Activated T-helper 1 cell treated with anti-CD3 and anti-CD28 coated beads, Interleukin-12 subunit alpha, Interleukin-12 subunit beta, Interleukin-2, Interleukin-4 antibody, amounts not matched to agents 30 ng/mL and 10 ng/mL and 1 ng/mL, durations not matched to agents 14 hours and 24 hours and 36 hours (primary cell): ENCODE measurements around the gene ULK1. TPM values are rescaled to one million over a fixed set of nuclear protein-coding genes. Genes with fewer than 3 reads are reported as not detected.

ENCODE experiments used
- DNase-seq: peaks from one replicate; pipeline ENCODE4 v3.0.0; 2021; ENCODE audit warnings: low spot score
- H3K27ac Mint-ChIP-seq: one replicate; pipeline ENCODE4 v1.8.0; 2021; ENCODE audit warnings: mild to moderate bottlenecking, mixed read lengths
- H3K27me3 Mint-ChIP-seq: one replicate; pipeline ENCODE4 v1.8.0; 2022; ENCODE audit warnings: mild to moderate bottlenecking, moderate library complexity, mixed read lengths; ENCODE audit not compliant: insufficient read depth
- H3K36me3 Mint-ChIP-seq: one replicate; pipeline ENCODE4 v1.8.0; 2021; ENCODE audit warnings: low read depth, mixed read lengths
- H3K4me1 Mint-ChIP-seq: one replicate; pipeline ENCODE4 v1.8.0; 2021; ENCODE audit warnings: low read depth, mixed read lengths
- H3K4me3 Mint-ChIP-seq: one replicate; pipeline ENCODE4 v1.8.0; 2021; ENCODE audit warnings: mild to moderate bottlenecking, moderate library complexity, mixed read lengths
- H3K9me3 Mint-ChIP-seq: one replicate; pipeline ENCODE4 v1.8.0; 2021; ENCODE audit warnings: mixed read lengths
- intact Hi-C: fragments of 100-400 bp; cut with micrococcal nuclease; formaldehyde crosslinking; loops from one replicate; pipeline ENCODE4 v1.15.1; 2024
- total RNA-seq: library from RNA; stranded (reverse); gene quantifications from 2 replicates; pipeline ENCODE4 v1.2.3, GENCODE V29; 2022

The ULK1 gene
- total RNA-seq = 28.4 TPM in 2 replicates

DNA sequence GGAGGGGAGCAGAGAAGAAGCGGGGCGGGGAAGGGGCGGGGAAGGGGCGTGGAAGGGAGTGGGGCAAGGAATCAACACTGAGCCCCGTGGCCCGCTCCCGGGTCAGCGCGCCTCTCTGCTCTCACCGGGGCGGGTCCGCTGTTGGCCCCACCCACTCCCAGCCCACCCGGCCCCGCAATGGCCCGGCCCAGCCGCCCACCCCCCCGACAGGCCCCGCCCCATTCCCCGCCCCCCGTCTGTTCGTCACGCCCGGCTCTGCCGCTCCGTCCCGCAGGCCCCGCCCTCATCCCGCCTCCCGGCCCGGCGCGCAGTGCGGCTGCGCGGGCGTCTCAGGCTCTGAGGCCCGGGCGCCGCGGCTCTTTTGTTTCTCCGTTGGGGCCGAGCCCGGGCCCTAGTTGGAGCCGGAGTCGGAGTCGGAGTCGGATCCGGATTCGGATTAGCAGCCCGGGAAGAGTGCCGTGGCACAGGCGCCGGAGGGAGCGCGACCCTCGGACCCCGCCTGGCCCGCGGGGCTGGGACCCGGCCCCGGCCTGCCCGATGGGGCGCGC is at the start of gene ULK1:
TSS of gene ULK1 (plus strand) at position 310 of the 548 bp plus-strand sequence. CDS start 380 bp downstream, outside the sequence.
- H3K36me3 Mint-ChIP-seq = no peaks in the 10 kb centered on the region
- peak; percentile 91 for DNase-seq
- peak within 1 kb of the TSS; percentile 86 for H3K4me3 Mint-ChIP-seq
- no peaks in the 10 kb centered on the region for H3K9me3 Mint-ChIP-seq
- H3K27ac Mint-ChIP-seq = peak within 1 kb of the TSS; percentile 78
- intact Hi-C loops = loop anchor here (1.0 to 10.0 kb wide), 6 partner anchors 55 to 1020 kb away; partner anchors contain the start of genes EP400, MMP17 and RAN
- peaks cover 5% of the 10 kb centered on the region for H3K27me3 Mint-ChIP-seq
- H3K4me1 Mint-ChIP-seq = no peaks in the 10 kb centered on the region

- Mint-ChIP-seq H3K36me3 (no peaks in the 10 kb centered on the region), H3K27me3 (no peaks in the 10 kb centered on the region), H3K4me3 (no peak overlapping the region), H3K27ac (no peak overlapping the region), H3K4me1 (no peaks in the 10 kb centered on the region), H3K9me3 (no peaks in the 10 kb centered on the region)
- intact Hi-C loops = no loop called here
- no peak for DNase-seq
These were observed 49.8 kb upstream of the ULK1 start for GRCh38 chr12:131844656-131845055.

GRCh38 chr12:131845121-131845520 is 49.3 kb upstream of the ULK1 start:
- H3K4me3 Mint-ChIP-seq = no peak overlapping the region
- no peaks in the 10 kb centered on the region for H3K36me3 Mint-ChIP-seq
- no peak for DNase-seq
- H3K27me3 Mint-ChIP-seq = no peaks in the 10 kb centered on the region
- H3K4me1 Mint-ChIP-seq = no peaks in the 10 kb centered on the region
- intact Hi-C loops = no loop called here
- H3K9me3 Mint-ChIP-seq = no peaks in the 10 kb centered on the region
- H3K27ac Mint-ChIP-seq = no peak overlapping the region

GRCh38 chr12:131847456-131847855 is 47.0 kb upstream of the ULK1 start:
- H3K27ac Mint-ChIP-seq = no peak overlapping the region
- no peaks in the 10 kb centered on the region for H3K27me3 Mint-ChIP-seq
- no peaks in the 10 kb centered on the region for H3K36me3 Mint-ChIP-seq
- H3K9me3 Mint-ChIP-seq = no peaks in the 10 kb centered on the region
- intact Hi-C loops = no loop called here
- no peak overlapping the region for H3K4me3 Mint-ChIP-seq
- no peak for DNase-seq
- H3K4me1 Mint-ChIP-seq = no peaks in the 10 kb centered on the region

DNA sequence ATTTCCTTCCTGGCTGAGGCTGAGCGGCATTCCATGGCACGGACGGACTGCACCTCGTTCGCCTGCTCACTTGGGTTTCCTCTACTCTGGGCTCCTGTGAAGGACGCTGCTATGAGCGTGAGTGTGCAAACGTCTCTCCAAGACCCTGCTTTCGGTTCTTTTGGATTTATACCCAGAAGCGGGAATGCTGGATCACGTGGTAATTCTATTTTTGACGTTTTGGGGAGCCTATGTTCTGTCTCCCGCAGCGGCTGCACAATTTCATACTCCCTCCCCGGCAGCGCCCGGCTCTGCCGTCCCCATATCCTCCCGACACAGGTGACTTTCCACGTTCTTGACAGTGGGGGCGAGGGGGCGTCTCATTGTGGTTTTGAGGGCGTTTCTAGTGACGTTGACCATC is 45.7 kb upstream of the ULK1 start:
- no peak for DNase-seq
- intact Hi-C loops = no loop called here
- no peaks in the 10 kb centered on the region for H3K4me1 Mint-ChIP-seq
- no peaks in the 10 kb centered on the region for H3K27me3 Mint-ChIP-seq
- H3K36me3 Mint-ChIP-seq = no peaks in the 10 kb centered on the region
- no peak overlapping the region for H3K4me3 Mint-ChIP-seq
- no peak overlapping the region for H3K27ac Mint-ChIP-seq
- no peaks in the 10 kb centered on the region for H3K9me3 Mint-ChIP-seq

- no peak overlapping the region for H3K27ac Mint-ChIP-seq
- DNase-seq = no peak
- H3K27me3 Mint-ChIP-seq = no peaks in the 10 kb centered on the region
- H3K4me3 Mint-ChIP-seq = no peak overlapping the region
- no peaks in the 10 kb centered on the region for H3K36me3 Mint-ChIP-seq
- H3K9me3 Mint-ChIP-seq = no peaks in the 10 kb centered on the region
- intact Hi-C loops = no loop called here
- H3K4me1 Mint-ChIP-seq = no peaks in the 10 kb centered on the region
These were observed 44.5 kb upstream of the ULK1 start for GRCh38 chr12:131849700-131850553.

GRCh38 chr12:131850856-131851559 is 43.4 kb upstream of the ULK1 start:
- H3K27me3 Mint-ChIP-seq = no peaks in the 10 kb centered on the region
- H3K4me1 Mint-ChIP-seq = no peaks in the 10 kb centered on the region
- no peaks in the 10 kb centered on the region for H3K9me3 Mint-ChIP-seq
- DNase-seq = no peak
- H3K4me3 Mint-ChIP-seq = no peak overlapping the region
- H3K36me3 Mint-ChIP-seq = no peaks in the 10 kb centered on the region
- H3K27ac Mint-ChIP-seq = no peak overlapping the region
- intact Hi-C loops = no loop called here

DNA sequence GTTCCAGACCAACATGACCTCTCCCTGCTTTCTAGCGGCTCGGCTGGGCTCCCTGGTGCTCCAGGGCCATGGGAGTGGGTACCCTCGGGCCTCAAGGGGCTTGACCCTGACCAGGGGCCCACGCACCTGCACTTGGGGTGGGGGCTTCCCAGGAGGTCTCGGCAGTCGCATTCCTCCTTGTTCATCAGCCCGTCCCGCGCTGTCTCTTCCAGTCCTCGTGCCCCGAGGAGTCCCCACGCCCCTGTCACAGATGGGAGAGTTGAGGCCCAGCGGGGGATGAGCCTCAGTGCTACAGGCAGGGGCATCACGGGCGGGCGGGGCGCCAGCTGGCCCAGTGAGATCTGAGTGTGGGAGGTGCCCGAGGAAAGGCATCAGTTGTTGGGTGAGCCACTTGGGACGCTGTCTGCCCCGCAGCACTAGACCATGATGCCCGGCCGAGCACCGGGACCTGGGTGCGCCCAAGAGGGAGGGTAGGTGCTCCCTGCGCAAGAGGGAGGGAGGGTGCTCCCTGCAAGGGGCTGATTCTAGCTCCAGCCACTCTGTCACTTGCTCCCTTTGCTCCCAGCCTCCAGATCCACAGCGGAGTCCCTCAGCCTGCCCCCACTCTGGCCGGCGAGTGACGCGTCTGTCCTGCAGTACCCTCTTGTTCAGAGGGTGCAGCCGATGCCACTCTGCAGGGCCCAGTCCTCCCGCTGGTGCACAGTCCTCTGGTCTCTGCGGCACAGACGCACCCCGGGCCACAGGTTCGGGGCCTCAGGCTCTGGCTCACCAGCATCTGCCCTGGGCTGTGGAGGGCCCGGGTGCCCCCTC is 42.5 kb upstream of the ULK1 start:
- Mint-ChIP-seq H3K36me3 (no peaks in the 10 kb centered on the region), H3K27me3 (no peaks in the 10 kb centered on the region), H3K4me1 (no peaks in the 10 kb centered on the region), H3K27ac (no peak overlapping the region), H3K4me3 (no peak overlapping the region), H3K9me3 (no peaks in the 10 kb centered on the region)
- no peak for DNase-seq
- intact Hi-C loops = no loop called here

GRCh38 chr12:131852551-131853299 is 41.7 kb upstream of the ULK1 start:
- intact Hi-C loops = no loop called here
- H3K27ac Mint-ChIP-seq = no peak overlapping the region
- H3K4me1 Mint-ChIP-seq = no peaks in the 10 kb centered on the region
- H3K4me3 Mint-ChIP-seq = no peak overlapping the region
- no peaks in the 10 kb centered on the region for H3K27me3 Mint-ChIP-seq
- no peak for DNase-seq
- no peaks in the 10 kb centered on the region for H3K36me3 Mint-ChIP-seq
- no peaks in the 10 kb centered on the region for H3K9me3 Mint-ChIP-seq

DNA sequence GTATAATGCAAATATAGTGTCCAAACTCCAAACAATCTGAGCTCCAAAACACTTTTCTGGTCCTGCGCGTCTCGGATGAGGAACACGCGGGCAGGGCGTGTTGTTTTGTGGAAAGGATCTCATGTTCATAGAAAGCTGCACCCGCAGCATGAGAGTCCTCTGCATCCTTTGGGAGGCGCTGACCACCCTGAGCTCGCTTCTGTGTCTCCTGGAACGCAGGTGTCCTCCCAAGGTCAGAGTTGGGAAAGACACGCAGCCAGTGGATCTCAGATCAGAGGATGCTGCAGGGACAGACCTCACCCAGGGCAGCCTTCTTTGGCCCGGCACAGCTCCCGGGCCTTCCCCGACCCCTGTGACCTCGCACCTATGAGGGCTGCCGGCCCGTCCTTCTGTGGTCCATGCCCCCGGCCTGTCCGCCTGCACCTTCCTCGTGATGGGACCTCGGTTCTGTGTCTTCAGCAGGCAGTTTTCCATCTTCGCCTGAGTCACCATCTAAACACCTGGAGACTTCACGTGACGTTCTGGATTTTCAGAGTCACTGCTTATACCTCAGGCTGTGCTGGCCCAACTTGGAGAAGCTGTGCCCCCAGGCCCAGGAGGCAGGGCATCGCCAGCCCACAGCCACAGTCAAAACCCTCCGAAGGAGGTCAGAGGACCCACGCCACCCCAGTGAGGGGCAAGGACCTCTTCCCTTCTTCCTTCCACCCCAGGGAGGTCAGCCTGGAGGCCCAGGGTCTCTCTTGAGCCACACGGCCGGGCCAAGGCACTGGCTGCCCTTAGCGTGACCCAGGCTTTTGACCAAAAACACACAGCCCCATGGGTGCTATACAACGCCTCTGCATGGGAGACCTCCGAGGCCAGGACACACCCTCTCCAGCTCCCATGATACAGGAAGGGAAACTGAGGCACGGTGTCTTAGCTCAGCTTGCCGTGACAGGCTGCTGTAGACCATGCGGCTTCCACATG is 40.3 kb upstream of the ULK1 start:
- Mint-ChIP-seq H3K27ac (no peak overlapping the region), H3K4me3 (no peak overlapping the region), H3K36me3 (no peaks in the 10 kb centered on the region), H3K4me1 (no peaks in the 10 kb centered on the region), H3K9me3 (no peaks in the 10 kb centered on the region), H3K27me3 (no peaks in the 10 kb centered on the region)
- no peak for DNase-seq
- intact Hi-C loops = no loop called here

DNA sequence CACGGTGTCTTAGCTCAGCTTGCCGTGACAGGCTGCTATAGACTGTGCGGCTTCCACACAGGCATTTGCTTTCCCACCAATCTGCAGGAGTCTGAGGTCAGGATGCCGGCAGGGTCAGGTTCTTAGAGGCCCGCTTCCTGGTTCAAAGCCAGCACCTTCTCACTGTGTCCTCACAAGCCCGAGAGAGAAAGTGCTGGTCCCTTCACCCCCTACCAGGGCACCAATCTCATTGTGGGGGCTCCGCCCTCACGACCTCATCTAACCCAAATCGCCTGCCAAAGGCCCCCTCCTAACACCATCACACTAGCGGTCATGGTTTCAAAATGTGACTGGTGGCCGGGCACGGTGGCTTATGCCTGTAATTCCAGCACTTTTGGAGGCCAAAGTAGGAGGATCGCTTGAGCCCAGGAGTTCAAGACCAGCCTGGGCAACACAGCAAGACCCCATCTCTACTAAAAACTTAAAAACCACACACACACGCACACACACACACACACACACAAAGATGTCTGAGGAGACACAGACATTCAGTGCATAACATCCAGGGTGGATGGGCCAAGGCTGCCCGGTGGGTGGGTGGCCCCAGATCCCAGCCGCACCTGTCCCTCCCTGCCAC is 39.5 kb upstream of the ULK1 start:
- Mint-ChIP-seq H3K4me3 (no peak overlapping the region), H3K4me1 (no peaks in the 10 kb centered on the region), H3K36me3 (no peaks in the 10 kb centered on the region), H3K9me3 (no peaks in the 10 kb centered on the region), H3K27me3 (no peaks in the 10 kb centered on the region), H3K27ac (no peak overlapping the region)
- intact Hi-C loops = no loop called here
- no peak for DNase-seq
